SJCRH30 (cell line): ENCODE measurements around the gene SMIM22. TPM values are rescaled to one million over a fixed set of nuclear protein-coding genes. Genes with fewer than 3 reads are reported as not detected.

Experiments
- DNase-seq, 2 experiments: peaks; one replicate each; pipeline ENCODE4 v3.0.0-alpha.2; 2015 to 2020
- H3K27ac ChIP-seq: fragments of 250-450 bp; sonication (Bioruptor Pico); 2 replicates; pipeline ENCODE4 v1.5.1; 2020; ENCODE audit warnings: mild to moderate bottlenecking, moderate library complexity
- H3K27me3 ChIP-seq: fragments of 250-450 bp; sonication (Bioruptor Pico); 2 replicates; pipeline ENCODE4 v1.5.1; 2020; ENCODE audit warnings: mild to moderate bottlenecking, moderate library complexity
- H3K36me3 ChIP-seq: fragments of 250-450 bp; sonication (Bioruptor Pico); 2 replicates; pipeline ENCODE4 v1.5.1; 2020; ENCODE audit warnings: mild to moderate bottlenecking, moderate library complexity
- H3K4me1 ChIP-seq: fragments of 250-450 bp; sonication (Bioruptor Pico); 2 replicates; pipeline ENCODE4 v1.5.1; 2020; ENCODE audit warnings: mild to moderate bottlenecking, moderate library complexity
- H3K4me3 ChIP-seq: fragments of 250-450 bp; sonication (Bioruptor Pico); 2 replicates; pipeline ENCODE4 v1.5.1; 2020; ENCODE audit warnings: mild to moderate bottlenecking, moderate library complexity
- H3K9me3 ChIP-seq: fragments of 250-450 bp; sonication (Bioruptor Pico); replicated peaks from 2 replicates; pipeline ENCODE4 v1.5.1; 2020; ENCODE audit warnings: mild to moderate bottlenecking, moderate library complexity
- total RNA-seq: library from RNA; depleted of rRNA; stranded (reverse); fragments of >200 nt; shearing (Covaris generic); gene quantifications from 2 replicates; pipeline ENCODE4 v1.2.3, GENCODE V29; 2014; rRNA removed

Gene SMIM22
- total RNA-seq, 1 experiment from 2014 or later = not detected

DNA sequence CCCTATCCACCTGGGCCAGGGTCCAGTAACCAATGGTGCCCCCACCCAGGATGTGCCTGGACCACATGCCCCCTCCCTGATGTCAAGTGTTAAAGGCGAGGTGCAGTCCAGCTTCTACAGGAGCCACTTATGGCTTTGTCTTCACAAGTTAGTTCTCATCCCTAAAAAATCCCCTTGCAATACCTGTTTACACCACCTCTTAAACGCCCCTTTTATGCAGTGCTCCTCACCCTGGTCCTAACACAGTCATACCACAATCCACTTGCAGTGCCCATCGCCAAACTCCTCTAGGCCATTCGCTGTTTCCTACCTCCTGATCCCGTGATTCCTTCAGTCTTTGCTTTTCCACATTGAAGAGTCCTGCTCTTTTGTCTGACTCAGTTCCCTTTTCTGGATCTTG lies 44.8 kb downstream of the SMIM22 start:
- H3K9me3 ChIP-seq = no peaks in the 10 kb centered on the region
- H3K4me3 ChIP-seq = no peak overlapping the region
- peaks cover 54% of the 10 kb centered on the region for H3K36me3 ChIP-seq
- DNase-seq = no peak
- H3K27me3 ChIP-seq = no peaks in the 10 kb centered on the region
- no peaks in the 10 kb centered on the region for H3K4me1 ChIP-seq
- H3K27ac ChIP-seq = no peak overlapping the region

DNA sequence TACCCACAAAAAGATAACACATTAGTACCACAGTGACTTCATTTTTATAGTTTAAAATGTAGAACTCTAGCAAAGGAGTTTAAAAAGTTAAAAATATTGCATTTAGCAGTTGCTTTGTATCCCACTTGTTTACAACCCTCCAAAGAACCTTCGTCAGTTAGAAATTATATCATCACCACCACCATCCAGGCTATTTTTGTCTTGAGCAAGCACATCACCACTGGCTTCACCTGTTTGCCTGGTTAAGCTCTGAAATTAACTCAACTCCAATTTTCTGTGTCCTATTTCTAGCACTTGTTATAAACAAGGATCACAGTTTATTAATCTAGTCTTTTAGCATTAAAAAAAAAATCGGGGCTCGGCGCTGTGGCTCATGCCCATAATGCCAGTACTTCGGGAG lies 45.8 kb downstream of the SMIM22 start:
- no peak overlapping the region for H3K27ac ChIP-seq
- H3K9me3 ChIP-seq = no peaks in the 10 kb centered on the region
- no peak overlapping the region for H3K4me3 ChIP-seq
- H3K36me3 ChIP-seq = peaks cover 52% of the 10 kb centered on the region
- DNase-seq = no peak
- H3K27me3 ChIP-seq = no peaks in the 10 kb centered on the region
- H3K4me1 ChIP-seq = peaks cover 5% of the 10 kb centered on the region

Other genes starting within 250 kb of the SMIM22 start
- not detected in 2 replicates for gene C16orf96, start 239.0 kb upstream of the SMIM22 start, total RNA-seq
- gene UBALD1, start 180.5 kb upstream of the SMIM22 start, total RNA-seq = 5.5 and 8.7 TPM in 2 replicates
- 11.6 and 13.8 TPM in 2 replicates for gene MGRN1, start 170.5 kb upstream of the SMIM22 start, total RNA-seq
- gene NUDT16L1, start 101.8 kb upstream of the SMIM22 start, total RNA-seq = 22.3 and 23.6 TPM in 2 replicates
- gene ANKS3, start 61.1 kb upstream of the SMIM22 start, total RNA-seq = 10.0 and 10.9 TPM in 2 replicates
- 0.06 and 0.25 TPM in 2 replicates for gene DNAAF8, start 60.8 kb upstream of the SMIM22 start, total RNA-seq
- 7.6 and 7.8 TPM in 2 replicates for gene ZNF500, start 28.2 kb upstream of the SMIM22 start, total RNA-seq
- not detected in 2 replicates for gene SEPTIN12, start 7.0 kb upstream of the SMIM22 start, total RNA-seq
- gene ROGDI, start 7.3 kb downstream of the SMIM22 start, total RNA-seq = 15.1 and 20.5 TPM in 2 replicates
- 40.3 and 45.3 TPM in 2 replicates for gene GLYR1, start 51.9 kb downstream of the SMIM22 start, total RNA-seq
- 27.6 and 28.1 TPM in 2 replicates for gene UBN1, start 52.1 kb downstream of the SMIM22 start, total RNA-seq
- 0.18 and 0.22 TPM in 2 replicates for gene PPL, start 141.8 kb downstream of the SMIM22 start, total RNA-seq
- gene SEC14L5, start 163.0 kb downstream of the SMIM22 start, total RNA-seq = not detected in 2 replicates
- 6.4 and 8.1 TPM in 2 replicates for gene NAGPA, start 238.6 kb downstream of the SMIM22 start, total RNA-seq